ENCODE measurements around the gene TSC22D1.

Gene TSC22D1

GRCh38 chr13:44576351-44577235, 463 bp upstream of the TSC22D1 start:
- peaks cover 8% of the 10 kb centered on the region for H3K36me3 ChIP-seq (ENCODE audit: low read length)
- no peaks in the 10 kb centered on the region for H3K79me2 ChIP-seq (ENCODE audit: insufficient read depth, low read length)

GRCh38 chr13:44575035-44575434, 1.1 kb downstream of the TSC22D1 start:
- Histone ChIP-seq H2AFZ (ENCODE audit: low read depth, low read length, severe bottlenecking) (no peak overlapping the region), H3K9me2 (replicated peaks; ENCODE audit: insufficient read depth, low read length) (no peaks in the 10 kb centered on the region), H3K9me3 (ENCODE audit: insufficient read depth, low read length) (no peaks in the 10 kb centered on the region), H3K27ac (ENCODE audit: low read depth, low read length) (no peak overlapping the region), H3K79me2 (ENCODE audit: insufficient read depth, low read length) (no peaks in the 10 kb centered on the region), H3K9ac (ENCODE audit: low read length) (no peak overlapping the region), H3F3A (ENCODE audit: insufficient read depth) (peaks cover 5% of the 10 kb centered on the region), H3K4me3 (ENCODE audit: insufficient read depth, low read length, poor library complexity, severe bottlenecking) (no peak overlapping the region), H3K36me3 (ENCODE audit: low read length) (peaks cover 12% of the 10 kb centered on the region), H3K4me2 (ENCODE audit: low read depth, low read length, poor library complexity, severe bottlenecking) (peak overlapping the region; percentile 78), H4K20me1 (ENCODE audit: low read depth, low read length) (peaks cover 19% of the 10 kb centered on the region), H3K27me3 (ENCODE audit: low read length) (no peaks in the 10 kb centered on the region)
- TF ChIP-seq EZH2phosphoT487 (conservative IDR thresholded peaks at IDR 0.05; ENCODE audit: low read length) (no peak), CTCF (IDR thresholded peaks at IDR 0.05; ENCODE audit: insufficient read depth, low read length, poor library complexity, severe bottlenecking) (no peak)

More at GRCh38 chr13:44576351-44577235, 463 bp upstream of the TSC22D1 start:
- Histone ChIP-seq H4K20me1 (ENCODE audit: low read depth, low read length) (peaks cover 15% of the 10 kb centered on the region), H3K4me3 (ENCODE audit: insufficient read depth, low read length, poor library complexity, severe bottlenecking) (peak overlapping the region; percentile 82), H2AFZ (ENCODE audit: low read depth, low read length, severe bottlenecking) (peak overlapping the region; percentile 82), H3K9ac (ENCODE audit: low read length) (peak overlapping the region; percentile 90), H3K9me3 (ENCODE audit: insufficient read depth, low read length) (no peaks in the 10 kb centered on the region), H3K9me2 (replicated peaks; ENCODE audit: insufficient read depth, low read length) (no peaks in the 10 kb centered on the region), H3F3A (ENCODE audit: insufficient read depth) (peaks cover 5% of the 10 kb centered on the region), H3K27me3 (ENCODE audit: low read length) (no peaks in the 10 kb centered on the region), H3K4me2 (ENCODE audit: low read depth, low read length, poor library complexity, severe bottlenecking) (peak overlapping the region; percentile 78), H3K27ac (ENCODE audit: low read depth, low read length) (peak overlapping the region; percentile 75)
- TF ChIP-seq EZH2phosphoT487 (conservative IDR thresholded peaks at IDR 0.05; ENCODE audit: low read length), result no peak
- TF ChIP-seq CTCF (IDR thresholded peaks at IDR 0.05; ENCODE audit: insufficient read depth, low read length, poor library complexity, severe bottlenecking), result no peak

GRCh38 chr13:44574466-44574855, 1.7 kb downstream of the TSC22D1 start:
- Histone ChIP-seq H3K4me2 (ENCODE audit: low read depth, low read length, poor library complexity, severe bottlenecking) (peak overlapping the region; percentile 78), H3K27ac (ENCODE audit: low read depth, low read length) (no peak overlapping the region), H3K9me2 (replicated peaks; ENCODE audit: insufficient read depth, low read length) (no peaks in the 10 kb centered on the region), H3K4me3 (ENCODE audit: insufficient read depth, low read length, poor library complexity, severe bottlenecking) (no peak overlapping the region), H3K79me2 (ENCODE audit: insufficient read depth, low read length) (no peaks in the 10 kb centered on the region), H3F3A (ENCODE audit: insufficient read depth) (peaks cover 5% of the 10 kb centered on the region), H3K9ac (ENCODE audit: low read length) (no peak overlapping the region), H4K20me1 (ENCODE audit: low read depth, low read length) (peaks cover 19% of the 10 kb centered on the region), H2AFZ (ENCODE audit: low read depth, low read length, severe bottlenecking) (no peak overlapping the region), H3K9me3 (ENCODE audit: insufficient read depth, low read length) (no peaks in the 10 kb centered on the region), H3K27me3 (ENCODE audit: low read length) (no peaks in the 10 kb centered on the region), H3K36me3 (ENCODE audit: low read length) (peaks cover 12% of the 10 kb centered on the region)
- TF ChIP-seq EZH2phosphoT487 (conservative IDR thresholded peaks at IDR 0.05; ENCODE audit: low read length), result no peak
- no peak for TF ChIP-seq CTCF (IDR thresholded peaks at IDR 0.05; ENCODE audit: insufficient read depth, low read length, poor library complexity, severe bottlenecking)

Measured in SU-DHL-6 (cell line).